SW480 (cell line): Measurements from ENCODE around the gene IFITM10.
A peak's percentile ranks its signal among the peaks of the same experiment; 100 is the strongest.

Experiments used
- DNase-seq: peaks from one replicate; pipeline ENCODE4 v3.0.0-alpha.2; 2016; ENCODE audit warnings: low spot score

The IFITM10 gene

GRCh38 chr11:1751531-1751921, 1.1 kb upstream of the IFITM10 start:
- DNase-seq: no peak

GRCh38 chr11:1750840-1751530, 590 bp upstream of the IFITM10 start:
- DNase-seq: no peak

GRCh38 chr11:1749395-1750351, 722 bp downstream of the IFITM10 start:
- peak; percentile 88 for DNase-seq

- DNase-seq: no peak
Measured at GRCh38 chr11:1748636-1749394, 1.6 kb downstream of the IFITM10 start.

- DNase-seq: no peak
Measured at GRCh38 chr11:1747753-1748635, 2.4 kb downstream of the IFITM10 start.

GRCh38 chr11:1746956-1747752, 3.2 kb downstream of the IFITM10 start:
- no peak for DNase-seq

- DNase-seq: no peak
Measured at GRCh38 chr11:1746511-1746931, 3.9 kb downstream of the IFITM10 start.

- DNase-seq: no peak
Measured at GRCh38 chr11:1745701-1746320, 4.6 kb downstream of the IFITM10 start.

GRCh38 chr11:1744891-1745700, 5.3 kb downstream of the IFITM10 start:
- no peak for DNase-seq

- no peak for DNase-seq
Measured at GRCh38 chr11:1744137-1744886, 6.1 kb downstream of the IFITM10 start.

- no peak for DNase-seq
Measured at GRCh38 chr11:1743585-1744136, 6.7 kb downstream of the IFITM10 start.

GRCh38 chr11:1742869-1743584, 7.4 kb downstream of the IFITM10 start:
- DNase-seq: no peak

- DNase-seq: no peak
Measured at GRCh38 chr11:1742371-1742770, 8.0 kb downstream of the IFITM10 start.

- no peak for DNase-seq
Measured at GRCh38 chr11:1741741-1742140, 8.7 kb downstream of the IFITM10 start.

- no peak for DNase-seq
Measured at GRCh38 chr11:1740786-1741530, 9.4 kb downstream of the IFITM10 start.

GRCh38 chr11:1739576-1739975, 10.8 kb downstream of the IFITM10 start:
- no peak for DNase-seq

GRCh38 chr11:1738380-1738779, 12.0 kb downstream of the IFITM10 start:
- DNase-seq: no peak
